Middle frontal gyrus (tissue), 1 donor: ENCODE results near the gene IQCF5.
"Not testable (repeated sequence)": the region's sequence is repeated elsewhere in the genome, so short reads cannot be mapped to it uniquely, and the experiment has no call there.

ENCODE experiments used
- DNase-seq: peaks from one replicate; pipeline ENCODE4 v3.0.0-alpha.2; 2015; ENCODE audit warnings: low spot score; ENCODE audit errors: extremely low spot score

The IQCF5 gene

DNA sequence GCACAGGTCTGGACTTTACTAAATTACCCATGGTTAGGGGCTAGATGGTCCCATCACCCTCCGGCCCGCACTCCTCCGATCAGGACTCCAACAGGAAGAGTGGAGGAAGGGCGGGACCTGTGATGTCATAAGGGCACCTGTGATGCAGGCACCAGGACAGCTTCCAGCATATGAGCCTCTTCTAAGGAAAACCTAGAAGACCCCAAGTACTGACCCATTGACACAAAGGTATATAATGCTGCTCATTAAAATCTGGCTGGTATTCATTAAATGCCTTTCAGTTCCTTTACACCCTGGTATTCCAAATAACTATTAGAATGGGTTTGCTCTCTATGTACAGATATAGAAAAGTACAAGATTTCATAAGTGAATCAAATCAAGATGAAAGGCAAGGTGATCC, at the start of gene IQCF5:
Gene IQCF5, minus strand, starts transcription at position 101 of the 400 bp plus-strand sequence. Its CDS starts 70 bp downstream, at position 31.
- no peak for DNase-seq

DNA sequence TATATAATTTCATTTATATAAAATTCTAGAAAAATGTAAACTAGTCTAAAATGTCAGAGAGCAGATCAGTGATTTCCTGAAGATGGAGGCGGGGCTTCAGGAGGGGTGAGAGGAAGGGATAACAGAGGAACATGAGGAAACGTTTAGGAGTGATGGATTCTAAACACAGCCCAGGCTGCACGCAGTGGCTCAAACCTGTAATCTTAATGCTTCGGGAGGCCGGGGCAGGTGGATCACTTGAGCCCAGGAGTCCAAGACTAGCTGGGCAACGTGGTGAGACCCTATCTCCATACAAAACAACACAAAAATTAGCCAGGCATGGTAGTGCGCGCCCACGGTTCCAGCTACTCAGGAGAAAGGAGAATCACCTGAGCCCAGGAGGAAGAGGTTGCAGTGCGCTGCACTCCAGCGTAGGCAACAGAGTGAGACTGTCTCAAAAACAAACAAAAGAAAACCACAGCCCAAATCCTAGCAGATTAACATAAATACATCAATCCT, 45.7 kb upstream of the IQCF5 start:
- no peak for DNase-seq

DNA sequence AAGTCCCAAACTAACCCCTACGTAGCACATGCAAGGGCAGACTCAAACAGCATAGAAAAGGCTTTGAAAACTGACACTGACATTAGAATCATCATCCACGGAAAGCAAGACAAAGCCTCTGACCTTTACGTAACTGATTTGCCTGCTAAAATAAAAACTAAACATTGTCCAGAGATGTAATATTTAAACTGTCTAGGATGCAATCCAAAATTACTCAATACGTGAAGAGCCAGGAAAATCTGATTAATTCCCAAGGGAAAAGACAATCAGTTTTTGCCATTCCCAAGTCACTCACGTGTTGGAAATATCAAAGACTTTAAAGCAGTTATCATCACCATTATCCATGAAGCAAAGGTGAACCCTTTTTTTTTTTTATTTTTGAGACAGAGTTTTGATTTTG, 41.0 kb upstream of the IQCF5 start:
- no peak for DNase-seq

DNA sequence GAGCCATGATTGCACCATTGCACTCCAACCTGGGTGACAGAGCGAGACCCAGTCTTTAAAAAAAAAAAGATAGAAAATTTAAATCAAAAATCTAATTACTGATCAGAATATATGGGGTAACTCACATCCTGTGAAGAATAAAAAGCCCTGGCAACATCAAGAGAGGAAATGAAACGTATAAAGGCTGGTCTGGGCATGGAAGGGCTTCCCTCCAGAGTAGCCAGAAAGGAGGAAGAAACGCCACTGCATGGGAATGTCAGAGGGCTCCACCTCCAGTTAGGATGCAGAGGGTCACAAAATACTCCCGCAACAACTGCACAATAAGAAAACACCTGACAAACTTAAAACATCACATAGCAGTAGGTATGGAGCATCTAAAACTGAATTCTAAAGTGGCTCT, 32.6 kb upstream of the IQCF5 start:
- DNase-seq, result no peak

DNA sequence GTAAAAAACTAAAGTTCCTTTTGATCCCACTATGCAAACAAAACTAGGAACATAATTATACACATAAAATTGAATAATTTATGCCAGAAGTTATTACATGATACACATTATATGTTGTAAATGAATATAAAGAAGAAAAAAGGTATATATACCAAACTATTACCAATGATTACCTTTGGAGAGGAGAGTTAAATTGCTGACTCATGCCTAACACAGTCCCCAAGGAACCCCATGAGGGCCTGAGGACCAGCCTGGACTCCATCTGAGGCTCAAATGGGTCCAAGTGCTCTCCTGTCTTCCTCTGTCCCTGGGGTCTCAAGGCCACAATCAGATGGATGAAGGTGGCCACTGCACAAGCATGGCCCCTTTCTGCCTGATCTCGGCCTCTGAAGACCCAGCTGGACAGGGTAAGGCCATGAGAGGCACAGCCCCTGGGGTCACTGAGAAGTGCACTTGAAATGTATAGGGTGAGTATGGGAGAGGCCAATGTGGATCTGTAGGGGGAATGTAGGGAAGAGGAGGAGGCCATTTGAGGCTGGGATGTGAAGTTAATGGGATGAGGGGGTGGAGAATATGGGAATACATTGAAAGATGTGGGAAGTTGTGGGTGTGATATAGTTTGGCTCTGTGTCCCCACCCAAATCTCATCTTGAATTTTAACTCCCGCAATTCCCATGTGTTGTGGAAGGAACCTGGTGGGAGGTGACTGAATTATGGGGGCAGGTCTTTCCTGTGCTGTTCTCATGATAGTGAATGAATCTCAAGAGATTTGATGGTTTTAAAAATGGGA, 28.8 kb upstream of the IQCF5 start:
- no peak for DNase-seq

DNA sequence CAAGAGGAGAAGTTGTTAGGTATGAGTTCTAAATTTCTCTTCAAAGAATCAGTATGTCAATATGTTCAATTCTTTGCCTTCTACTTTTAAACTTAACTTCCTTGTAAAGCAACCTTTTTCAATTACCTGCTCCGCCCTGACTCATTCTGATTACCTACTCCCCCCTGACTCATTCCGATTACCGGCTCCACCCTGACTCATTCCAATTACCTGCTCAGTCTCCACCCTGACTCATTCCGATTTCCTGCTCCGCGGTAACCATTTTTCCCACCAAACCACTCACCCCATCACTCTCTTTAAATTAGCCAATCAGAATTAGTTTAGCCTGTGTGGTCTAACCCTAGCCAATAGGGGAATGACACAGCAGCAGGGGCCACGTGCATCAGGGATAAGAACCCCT, 27.0 kb upstream of the IQCF5 start:
- not testable (repeated sequence) for DNase-seq

DNA sequence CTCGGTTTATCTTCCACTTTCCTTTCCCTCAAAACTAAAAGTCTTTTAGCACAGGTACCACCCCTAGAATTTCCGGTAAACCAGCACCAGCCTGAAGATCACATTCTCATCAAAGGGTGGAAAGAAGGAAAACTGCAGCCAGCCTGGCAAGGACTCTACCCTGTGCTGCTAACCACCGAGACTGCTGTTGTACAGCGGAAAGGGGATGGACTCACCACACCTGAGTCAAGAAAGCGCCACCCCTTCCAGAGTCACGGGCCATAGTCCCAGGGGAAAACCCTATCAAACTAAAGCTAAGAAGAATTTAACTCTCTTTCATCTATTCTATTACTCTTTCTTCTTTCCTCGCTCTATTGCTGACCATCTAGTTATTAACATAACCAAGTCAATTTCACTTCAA, 24.6 kb upstream of the IQCF5 start:
- DNase-seq, result not testable (repeated sequence)

DNA sequence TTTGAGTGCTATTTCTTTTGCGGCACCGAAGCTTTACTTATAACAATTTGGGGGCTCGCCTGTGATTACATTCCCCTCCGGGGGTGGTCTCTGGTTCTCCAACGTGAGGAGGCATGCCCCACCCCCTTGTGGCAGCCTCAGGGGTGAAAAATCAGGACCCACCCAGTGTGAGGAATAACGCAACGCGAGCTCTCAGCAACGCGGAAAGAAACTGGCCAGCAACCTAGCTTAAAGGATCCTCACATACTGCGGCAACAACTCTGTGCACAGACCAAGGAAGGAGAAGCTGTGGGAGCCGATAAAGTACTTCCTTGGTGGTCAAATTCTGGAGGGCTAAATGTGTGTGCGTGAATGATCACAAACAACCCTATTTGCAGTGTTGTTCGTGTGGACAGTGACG, 22.0 kb upstream of the IQCF5 start:
- DNase-seq, result no peak

DNA sequence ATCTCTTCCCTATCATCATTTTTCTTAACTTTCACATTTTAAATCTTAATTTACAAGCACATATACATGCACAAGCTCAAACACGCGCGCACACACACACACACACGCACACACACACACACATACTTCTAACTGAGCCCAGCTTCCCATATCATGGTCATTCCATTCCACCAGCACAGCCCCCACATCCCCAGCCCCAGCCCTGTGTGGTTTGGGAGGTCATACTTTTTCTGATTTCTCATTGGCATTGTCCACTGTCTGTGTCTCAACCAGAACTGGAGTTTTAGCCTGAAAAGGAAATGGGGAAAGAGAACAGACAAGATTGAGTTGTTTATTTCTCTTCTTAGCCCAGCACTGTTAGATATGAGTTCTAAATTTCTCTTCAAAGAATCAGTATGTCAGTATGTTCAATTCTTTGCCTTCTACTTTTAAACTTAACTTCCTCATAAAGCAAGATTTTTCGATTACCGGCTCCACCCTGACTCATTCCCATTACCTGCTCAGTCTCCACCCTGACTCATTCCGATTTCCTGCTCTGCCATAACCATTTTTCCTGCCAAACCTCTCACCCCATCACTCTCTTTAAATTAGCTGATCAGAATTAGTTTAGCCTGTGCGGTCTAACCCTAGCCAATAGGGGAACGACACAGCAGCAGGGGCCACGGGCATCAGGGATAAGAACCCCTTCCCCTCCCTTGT, 21.4 kb upstream of the IQCF5 start:
- DNase-seq, result no peak

DNA sequence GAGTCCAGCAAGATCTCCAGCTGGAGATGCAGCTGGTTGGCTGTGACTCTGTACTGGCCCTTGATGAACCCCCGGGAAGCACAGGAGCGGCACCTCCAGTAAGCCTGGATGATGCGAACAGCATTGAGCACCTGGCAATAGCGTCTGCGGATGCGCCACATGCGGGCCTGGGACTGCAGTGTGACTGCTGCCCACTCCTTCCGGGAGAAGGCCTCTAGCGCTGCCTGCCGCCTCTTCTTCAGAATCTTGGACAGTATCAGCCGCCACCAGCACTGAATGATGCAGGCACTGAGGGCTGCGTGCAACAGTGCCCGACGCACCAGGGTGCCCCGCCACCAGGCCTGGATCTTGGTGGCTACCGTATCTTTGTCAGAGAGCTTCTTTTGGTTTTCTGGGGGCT, 19.5 kb upstream of the IQCF5 start:
- no peak for DNase-seq

DNA sequence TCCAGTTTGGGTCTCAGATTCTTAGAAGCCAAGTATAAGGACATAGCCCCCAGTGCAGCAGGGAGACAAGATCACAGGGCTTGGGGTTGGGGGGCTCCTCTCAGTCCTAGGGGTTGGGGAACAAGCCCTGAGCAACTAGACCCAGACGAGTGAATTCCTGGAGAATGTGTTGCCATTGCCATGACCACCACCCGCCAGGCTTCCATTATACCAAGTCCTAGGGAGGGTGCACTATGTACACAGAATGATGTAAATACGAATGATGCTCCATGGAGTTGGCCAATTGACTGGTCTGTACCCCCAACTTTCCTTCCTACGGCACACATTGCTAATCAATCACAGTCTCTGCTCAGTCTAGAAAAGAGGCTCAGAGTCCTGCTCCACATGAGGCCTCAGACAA, 19.0 kb upstream of the IQCF5 start:
- DNase-seq, result no peak

DNA sequence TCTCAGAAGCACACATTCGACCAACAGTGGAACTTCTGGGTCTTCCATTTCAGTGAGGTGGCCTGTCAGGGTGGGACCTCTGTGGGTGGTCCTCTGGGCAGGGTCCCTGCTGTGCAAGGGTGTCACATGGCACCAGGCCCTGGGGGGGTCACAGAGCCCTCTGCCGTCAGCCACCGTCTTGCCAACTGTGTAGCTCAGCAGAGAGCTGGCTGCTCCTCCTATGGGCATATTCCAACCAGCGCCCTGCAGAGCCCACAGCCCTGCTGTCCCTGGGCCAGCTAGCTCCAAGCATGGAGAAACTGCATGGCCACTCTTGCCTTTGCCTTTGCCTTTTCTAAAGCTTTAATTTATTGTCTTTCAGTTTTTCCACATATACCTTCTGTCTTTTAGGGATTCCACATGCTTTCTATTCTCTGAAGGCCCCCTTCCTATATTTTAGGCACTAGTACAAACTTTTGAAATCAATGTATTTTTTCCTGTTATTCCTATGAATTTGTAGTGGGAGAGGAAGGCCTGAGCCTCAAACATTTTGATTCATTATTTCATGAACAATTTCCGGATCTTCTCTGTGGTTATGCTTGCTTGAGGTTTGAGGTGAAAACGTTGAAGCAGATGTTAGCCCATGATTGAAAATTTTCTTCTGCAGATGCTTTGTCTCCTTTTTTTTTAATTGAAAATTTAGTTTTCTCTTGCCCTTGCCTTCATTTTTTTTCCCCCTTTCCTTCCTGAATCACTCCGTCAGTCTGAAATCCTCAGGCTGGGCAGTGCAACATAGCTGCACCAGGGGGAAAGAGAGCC, 16.0 kb upstream of the IQCF5 start:
- no peak for DNase-seq

DNA sequence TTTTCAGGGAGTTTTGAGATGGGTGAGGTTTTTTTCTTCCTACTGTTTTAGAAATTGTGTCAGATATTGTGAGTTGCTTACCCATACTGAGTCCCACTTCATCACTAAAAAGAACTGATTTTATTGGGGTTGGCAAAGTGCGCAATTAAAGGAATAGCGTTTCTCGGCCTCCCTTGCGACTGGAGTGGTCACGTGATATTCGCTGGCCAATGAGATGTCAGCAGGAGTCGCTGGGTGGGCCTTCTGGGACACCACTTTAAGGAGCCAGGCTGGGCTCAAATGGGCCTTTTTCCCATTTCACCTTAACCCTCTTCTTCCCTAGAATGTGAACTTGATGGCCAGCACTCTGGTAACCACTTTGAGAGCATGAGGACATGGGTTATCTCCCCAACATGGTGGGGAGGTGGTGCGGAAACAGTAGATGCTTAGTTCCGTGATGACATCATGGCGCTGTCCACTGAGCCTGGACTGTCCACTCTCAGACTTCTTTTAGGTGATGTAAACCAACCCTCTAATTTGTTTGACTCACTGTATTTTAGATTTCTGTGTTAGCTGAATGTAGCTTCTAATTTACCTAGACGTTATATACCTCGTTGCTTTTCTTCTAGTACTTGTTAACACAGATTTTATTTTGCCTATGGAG, 13.2 kb upstream of the IQCF5 start:
- no peak for DNase-seq

DNA sequence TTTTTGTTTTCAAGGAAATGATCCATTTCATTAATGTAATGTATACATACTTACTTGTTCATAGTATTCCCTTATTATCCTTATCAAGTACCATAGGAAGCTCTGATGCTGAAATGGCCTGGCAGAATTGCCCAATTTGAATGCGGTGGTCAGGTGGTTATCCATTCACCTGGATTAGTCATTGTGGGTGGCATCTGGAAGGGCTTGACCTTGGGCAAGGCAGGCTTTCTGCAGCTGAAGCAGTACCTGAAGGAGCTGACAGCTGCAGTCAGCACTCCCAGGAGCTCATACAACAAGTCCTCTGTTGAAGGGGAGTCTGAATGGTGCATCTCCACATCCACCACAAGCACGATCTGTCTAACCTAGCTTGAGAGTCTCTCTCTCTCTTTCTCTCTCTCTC, 12.2 kb upstream of the IQCF5 start:
- DNase-seq, result no peak

DNA sequence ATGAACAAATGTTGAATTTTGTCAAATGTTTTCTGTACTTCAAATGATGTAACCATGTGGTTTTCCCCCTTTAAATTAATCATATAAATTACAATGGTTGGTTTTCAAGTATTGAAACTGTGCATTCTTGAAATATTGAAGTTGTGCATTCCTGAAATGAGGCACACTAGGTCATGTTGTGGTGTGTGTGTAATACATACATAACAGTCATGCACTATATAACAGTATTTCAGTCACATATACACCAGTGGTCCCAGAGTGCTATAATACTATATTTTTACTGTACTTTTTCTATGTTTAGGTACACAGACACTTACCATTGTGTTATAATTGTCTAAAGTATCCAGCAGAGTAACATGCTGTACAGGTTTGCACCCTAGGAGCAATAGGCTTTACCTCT, 11.0 kb upstream of the IQCF5 start:
- DNase-seq, result no peak

DNA sequence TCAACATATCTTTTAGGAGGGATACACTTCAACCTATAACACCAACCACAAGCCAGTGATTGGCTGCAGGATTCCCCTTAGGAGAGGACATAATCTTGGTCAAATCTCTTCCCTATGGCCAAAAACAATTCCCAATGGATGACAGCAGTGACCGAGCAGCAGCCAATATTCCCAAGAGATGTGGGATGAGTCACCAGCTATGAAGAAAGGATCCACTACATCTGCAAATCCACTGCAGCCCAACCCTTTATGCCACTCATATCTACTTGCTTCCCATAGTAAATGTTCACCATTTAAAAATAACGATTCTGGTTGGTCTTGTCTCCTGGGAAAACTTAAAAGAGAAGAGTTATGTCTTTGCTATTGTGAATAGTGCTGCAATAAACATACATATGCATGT, 4.5 kb upstream of the IQCF5 start:
- no peak for DNase-seq

DNA sequence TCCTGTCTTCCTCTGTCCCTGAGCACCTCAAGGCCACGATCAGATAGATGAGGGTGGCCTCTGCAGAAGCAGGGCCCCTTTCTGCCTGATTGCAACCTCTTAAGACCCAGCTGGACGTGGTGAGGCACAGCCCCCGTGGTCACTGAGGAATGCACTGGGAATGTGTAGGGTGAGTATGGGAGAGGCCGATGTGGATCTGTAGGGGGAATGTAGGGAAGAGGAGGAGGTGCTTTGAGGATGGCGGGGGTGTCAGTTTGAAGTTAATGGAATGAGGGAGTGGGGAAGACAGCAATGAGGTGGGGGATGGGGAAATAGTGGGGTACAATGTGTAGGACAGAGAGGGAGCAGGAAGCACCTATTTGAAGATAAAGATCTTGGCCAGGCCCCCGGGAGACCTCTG, 785 bp upstream of the IQCF5 start:
- no peak for DNase-seq

DNA sequence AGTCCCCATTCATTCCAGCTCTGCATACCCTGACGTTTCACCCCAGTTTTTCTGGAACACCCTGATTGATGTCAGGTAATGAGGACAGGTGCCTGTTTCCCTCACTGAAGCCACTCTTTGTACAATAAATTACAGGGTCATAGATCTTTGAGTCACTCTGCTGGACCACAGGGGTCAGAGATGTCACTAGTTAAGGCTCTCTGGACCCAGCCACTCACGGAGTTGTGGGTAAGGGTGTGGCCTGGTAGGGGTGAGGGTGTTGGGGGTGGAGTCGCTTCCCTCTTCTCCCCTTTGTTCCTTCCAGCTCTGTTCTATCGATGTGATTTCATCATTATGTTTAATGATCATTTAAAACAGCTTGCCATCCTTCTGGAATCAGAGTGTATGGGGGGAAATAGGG, 512 bp downstream of the IQCF5 start:
- DNase-seq, result no peak

DNA sequence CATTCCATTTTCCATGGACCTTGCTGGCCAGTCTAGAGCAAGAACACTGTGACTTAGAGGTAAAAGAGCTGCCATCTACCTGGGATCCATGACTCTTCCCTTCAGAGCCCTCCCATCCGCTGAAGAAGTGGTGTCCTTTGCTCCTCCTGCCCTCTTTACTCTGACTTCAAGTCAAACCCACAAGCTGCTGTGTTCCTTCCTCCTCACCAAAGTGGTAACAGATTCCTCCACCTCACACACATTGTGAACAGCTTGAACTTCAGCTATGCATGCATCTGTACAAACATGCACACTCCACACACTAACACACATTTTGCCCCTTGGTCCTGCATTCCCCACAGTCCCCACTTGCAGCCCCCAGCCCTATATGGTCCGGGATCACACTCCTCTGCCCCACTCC, 990 bp downstream of the IQCF5 start:
- DNase-seq, result no peak

DNA sequence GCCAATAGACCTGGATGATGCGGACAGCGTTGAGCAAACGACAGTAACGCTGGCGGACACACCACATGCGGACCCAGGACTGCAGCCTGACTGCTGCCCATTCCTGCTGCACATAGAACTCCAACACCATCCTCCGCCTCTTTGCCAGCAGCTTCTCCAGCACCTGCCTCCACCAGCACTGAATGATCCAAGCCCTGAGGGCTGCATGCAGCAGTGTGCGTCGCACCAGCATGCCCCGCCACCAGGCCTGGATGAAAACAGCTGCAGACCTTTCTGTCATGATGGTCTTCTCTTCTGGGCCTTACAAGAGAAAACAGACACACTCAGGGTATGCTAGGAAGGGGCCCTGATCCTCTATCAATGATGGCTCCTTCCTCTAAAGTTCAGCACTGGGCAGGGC, 1.5 kb downstream of the IQCF5 start:
- DNase-seq, result no peak

DNA sequence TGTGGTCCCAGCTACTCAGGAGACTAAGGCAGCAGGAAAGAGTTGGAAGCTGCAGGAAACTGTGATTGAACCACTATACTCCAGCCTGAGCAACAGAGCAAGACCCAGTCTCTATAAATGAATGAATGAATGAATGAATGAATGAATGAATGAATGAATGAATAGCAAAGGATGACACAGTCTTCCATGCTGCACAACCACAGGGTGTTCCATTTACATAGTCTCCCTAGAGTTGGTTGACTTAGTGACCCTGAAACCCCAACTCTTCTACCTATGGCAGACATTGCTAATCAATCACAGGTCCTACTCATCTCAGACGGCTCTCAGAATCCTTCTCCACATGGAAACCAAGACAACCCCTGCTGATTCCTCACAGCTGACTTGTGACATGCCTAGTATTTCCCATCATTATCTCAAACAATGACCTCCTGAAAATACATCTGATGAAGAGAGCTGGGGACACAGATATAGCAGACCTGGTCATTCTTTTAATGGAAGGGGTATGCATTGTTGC, 2.1 kb downstream of the IQCF5 start:
- DNase-seq, result no peak
